Kasumi-1 (cell line): ENCODE results near the gene LITAFD.
"Not testable (repeated sequence)": the region's sequence is repeated elsewhere in the genome, so short reads cannot be mapped to it uniquely, and the experiment has no call there.

Experiments
- DNase-seq, 2 experiments: peaks; one replicate each; lab custom pipeline; 2025; lab: John Stamatoyannopoulos, UW

The LITAFD gene

GRCh38 chr16:8858994-8859912, 22.9 kb upstream of the LITAFD start:
- DNase-seq, result no peak

GRCh38 chr16:8859913-8860881, 22.0 kb upstream of the LITAFD start:
- DNase-seq, result no peak

GRCh38 chr16:8861563-8862308, 20.4 kb upstream of the LITAFD start:
- no peak for DNase-seq

GRCh38 chr16:8862309-8863130, 19.6 kb upstream of the LITAFD start:
- no peak for DNase-seq

GRCh38 chr16:8863594-8864424, 18.3 kb upstream of the LITAFD start:
- no peak for DNase-seq

GRCh38 chr16:8864480-8865110, 17.6 kb upstream of the LITAFD start:
- no peak for DNase-seq

- no peak for DNase-seq
Observed at GRCh38 chr16:8865145-8865882, 16.8 kb upstream of the LITAFD start.

- DNase-seq, result no peak
Observed at GRCh38 chr16:8866118-8866883, 15.8 kb upstream of the LITAFD start.

GRCh38 chr16:8866884-8867215, 15.3 kb upstream of the LITAFD start:
- DNase-seq, result no peak

GRCh38 chr16:8867216-8867931, 14.8 kb upstream of the LITAFD start:
- no peak for DNase-seq

- DNase-seq, result peak; percentile 25 to 54
Observed at GRCh38 chr16:8867932-8868415, 14.2 kb upstream of the LITAFD start.

GRCh38 chr16:8868416-8869211, 13.5 kb upstream of the LITAFD start, which contains the start of gene CARHSP1:
TSS of gene CARHSP1 (minus strand) at chr16:8869006. CDS start at chr16:8859328, 9,678 bp downstream.
- DNase-seq, result peak; percentile 65 to 70

GRCh38 chr16:8869212-8869987, 12.8 kb upstream of the LITAFD start:
- no peak for DNase-seq

- not testable (repeated sequence) for DNase-seq
Observed at GRCh38 chr16:8869988-8870241, 12.2 kb upstream of the LITAFD start.

- no peak for DNase-seq
Observed at GRCh38 chr16:8872071-8872470, 10.1 kb upstream of the LITAFD start.
